Uterus (tissue), 2 donors: ENCODE results near the gene PLXDC2.

ENCODE experiments used
- CTCF ChIP-seq, 4 experiments: fragments of 200-600 bp in 2 of 4; fragments of 450-650 bp in 2 of 4; sonication (generic) in 2 of 4; IDR thresholded peaks; one replicate each; pipeline ENCODE4 v1.5.1; 2016 to 2019; ENCODE audit warnings: antibody characterized with exemption in 4 of 4, mild to moderate bottlenecking in 2 of 4, moderate library complexity in 1 of 4
- POLR2A ChIP-seq, 2 donors: fragments of 450-650 bp; IDR thresholded peaks; one replicate each; pipeline ENCODE4 v1.6.1; 2016; ENCODE audit warnings: antibody characterized with exemption in 2 of 2, mild to moderate bottlenecking in 1 of 2, moderate library complexity in 1 of 2

GRCh38 chr10:19892677-19893076 is 76.4 kb downstream of the PLXDC2 start:
- TF ChIP-seq CTCF (IDR thresholded peaks at IDR 0.05) (no peak), POLR2A (IDR thresholded peaks at IDR 0.05) (no peak)
